ENCODE measurements around the gene OR2J2. TPM values are rescaled to one million over a fixed set of nuclear protein-coding genes. Genes with fewer than 3 reads are reported as not detected.
"Not testable (repeated sequence)": the region's sequence is repeated elsewhere in the genome, so short reads cannot be mapped to it uniquely, and the experiment has no call there.

OR2J2 gene
- total RNA-seq, 1 donor from 2014 or later: not detected

DNA sequence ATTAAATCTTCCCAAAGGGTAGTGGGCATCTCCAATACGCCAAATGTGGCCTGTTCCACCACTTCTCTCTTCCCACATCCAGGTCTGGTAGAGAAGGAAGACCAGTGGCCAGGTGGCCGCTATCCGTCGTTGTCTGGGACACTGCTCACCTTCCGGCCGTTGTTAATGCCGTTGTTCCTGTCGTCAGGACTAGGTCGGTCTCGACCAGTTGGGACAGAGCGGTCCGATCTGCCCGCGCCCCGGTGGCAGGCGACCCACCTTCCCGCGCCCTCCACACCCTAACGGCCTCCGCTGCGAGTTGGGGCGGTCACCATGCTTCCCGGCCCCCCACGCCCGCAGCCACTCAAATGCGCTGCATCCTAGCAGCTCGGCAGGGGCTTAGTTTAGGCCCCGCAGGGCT is 5.1 kb upstream of the OR2J2 start:
- H3K4me1 Mint-ChIP-seq (ENCODE audit: unreplicated experiment); DNase-seq (ENCODE audit: low spot score); H3K36me3 Mint-ChIP-seq (ENCODE audit: low read depth, unreplicated experiment); H3K4me3 Mint-ChIP-seq (ENCODE audit: unreplicated experiment); H3K9me3 Mint-ChIP-seq (ENCODE audit: unreplicated experiment); H3K27me3 Mint-ChIP-seq (ENCODE audit: unreplicated experiment); H3K27ac Mint-ChIP-seq (ENCODE audit: unreplicated experiment): not testable (repeated sequence)

DNA sequence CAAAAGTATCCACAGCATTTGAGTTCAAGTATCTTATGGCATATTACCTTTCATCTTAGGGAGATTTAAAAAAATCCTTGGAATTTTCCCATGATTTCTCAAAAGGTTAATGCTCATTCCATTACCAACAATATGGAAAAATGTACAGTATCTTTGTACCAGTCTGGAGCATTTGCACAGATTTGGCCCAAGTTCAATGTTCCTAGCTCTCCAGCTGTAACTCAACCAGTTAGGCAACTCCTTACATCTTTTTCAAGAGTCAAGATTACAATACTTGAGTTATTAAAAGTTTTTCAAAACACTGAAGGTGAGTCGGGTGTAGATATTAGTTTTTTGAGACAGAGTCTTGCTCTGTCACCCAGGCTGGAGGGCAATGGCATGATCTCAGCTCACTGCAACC is 1.0 kb downstream of the OR2J2 start:
- Mint-ChIP-seq H3K4me3 (ENCODE audit: unreplicated experiment) (no peak overlapping the region), H3K36me3 (ENCODE audit: low read depth, unreplicated experiment) (no peaks in the 10 kb centered on the region), H3K27ac (ENCODE audit: unreplicated experiment) (no peak overlapping the region), H3K9me3 (ENCODE audit: unreplicated experiment) (no peaks in the 10 kb centered on the region), H3K27me3 (ENCODE audit: unreplicated experiment) (no peaks in the 10 kb centered on the region), H3K4me1 (ENCODE audit: unreplicated experiment) (no peaks in the 10 kb centered on the region)
- TF ChIP-seq, protein P1, sequence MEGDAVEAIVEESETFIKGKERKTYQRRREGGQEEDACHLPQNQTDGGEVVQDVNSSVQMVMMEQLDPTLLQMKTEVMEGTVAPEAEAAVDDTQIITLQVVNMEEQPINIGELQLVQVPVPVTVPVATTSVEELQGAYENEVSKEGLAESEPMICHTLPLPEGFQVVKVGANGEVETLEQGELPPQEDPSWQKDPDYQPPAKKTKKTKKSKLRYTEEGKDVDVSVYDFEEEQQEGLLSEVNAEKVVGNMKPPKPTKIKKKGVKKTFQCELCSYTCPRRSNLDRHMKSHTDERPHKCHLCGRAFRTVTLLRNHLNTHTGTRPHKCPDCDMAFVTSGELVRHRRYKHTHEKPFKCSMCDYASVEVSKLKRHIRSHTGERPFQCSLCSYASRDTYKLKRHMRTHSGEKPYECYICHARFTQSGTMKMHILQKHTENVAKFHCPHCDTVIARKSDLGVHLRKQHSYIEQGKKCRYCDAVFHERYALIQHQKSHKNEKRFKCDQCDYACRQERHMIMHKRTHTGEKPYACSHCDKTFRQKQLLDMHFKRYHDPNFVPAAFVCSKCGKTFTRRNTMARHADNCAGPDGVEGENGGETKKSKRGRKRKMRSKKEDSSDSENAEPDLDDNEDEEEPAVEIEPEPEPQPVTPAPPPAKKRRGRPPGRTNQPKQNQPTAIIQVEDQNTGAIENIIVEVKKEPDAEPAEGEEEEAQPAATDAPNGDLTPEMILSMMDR (IDR thresholded peaks at IDR 0.05; ENCODE audit: unreplicated experiment): no peak
- DNase-seq (ENCODE audit: low spot score): no peak

DNA sequence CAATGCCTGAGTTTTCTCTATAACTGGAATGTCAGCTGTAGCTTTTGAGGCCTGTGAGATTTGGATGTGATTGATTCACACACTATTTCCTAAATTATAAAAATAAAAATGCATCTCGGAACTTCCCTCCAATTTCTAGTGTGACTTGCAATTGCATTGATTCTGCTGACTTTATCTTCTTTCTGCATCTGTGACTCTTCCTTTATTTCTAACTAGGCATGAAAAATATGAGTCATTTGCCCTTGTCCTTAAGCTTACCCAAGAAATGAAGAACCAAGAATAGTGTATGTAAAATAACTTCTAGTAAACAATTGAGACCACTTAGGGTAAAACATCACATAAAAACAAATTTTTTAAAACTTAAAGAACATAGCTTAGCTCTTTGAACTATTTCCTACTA is 12.9 kb downstream of the OR2J2 start:
- H3K27ac Mint-ChIP-seq (ENCODE audit: unreplicated experiment): no peak overlapping the region

DNA sequence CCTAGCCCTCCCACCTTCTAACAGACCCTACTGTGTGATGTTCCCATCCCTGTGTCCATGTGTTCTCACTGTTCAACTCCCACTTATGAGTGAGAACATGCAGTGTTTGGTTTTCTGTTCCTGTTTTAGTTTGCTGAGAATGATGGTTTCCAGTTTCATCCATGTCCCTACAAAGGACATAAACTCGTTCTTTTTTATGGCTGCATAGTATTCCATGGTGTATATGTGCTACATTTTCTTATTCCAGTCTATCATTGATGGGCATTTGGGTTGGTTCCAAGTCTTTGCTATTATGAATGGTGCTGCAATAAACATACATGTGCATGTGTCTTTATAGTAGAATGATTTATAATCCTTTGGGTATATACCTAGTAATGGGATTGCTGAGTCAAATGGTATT is 18.0 kb downstream of the OR2J2 start:
- not testable (repeated sequence) for H3K4me1 Mint-ChIP-seq (ENCODE audit: unreplicated experiment); H3K36me3 Mint-ChIP-seq (ENCODE audit: low read depth, unreplicated experiment); H3K27me3 Mint-ChIP-seq (ENCODE audit: unreplicated experiment); H3K9me3 Mint-ChIP-seq (ENCODE audit: unreplicated experiment); DNase-seq (ENCODE audit: low spot score); H3K4me3 Mint-ChIP-seq (ENCODE audit: unreplicated experiment); H3K27ac Mint-ChIP-seq (ENCODE audit: unreplicated experiment)

More for the DNA sequence above, 12.9 kb downstream of the OR2J2 start:
- DNase-seq (ENCODE audit: low spot score): no peak
- Mint-ChIP-seq H3K27me3 (ENCODE audit: unreplicated experiment) (no peaks in the 10 kb centered on the region), H3K4me1 (ENCODE audit: unreplicated experiment) (no peaks in the 10 kb centered on the region), H3K36me3 (ENCODE audit: low read depth, unreplicated experiment) (no peaks in the 10 kb centered on the region), H3K4me3 (ENCODE audit: unreplicated experiment) (no peak overlapping the region), H3K9me3 (ENCODE audit: unreplicated experiment) (no peaks in the 10 kb centered on the region)
- TF ChIP-seq, protein P1 (IDR thresholded peaks at IDR 0.05; ENCODE audit: unreplicated experiment): no peak

DNA sequence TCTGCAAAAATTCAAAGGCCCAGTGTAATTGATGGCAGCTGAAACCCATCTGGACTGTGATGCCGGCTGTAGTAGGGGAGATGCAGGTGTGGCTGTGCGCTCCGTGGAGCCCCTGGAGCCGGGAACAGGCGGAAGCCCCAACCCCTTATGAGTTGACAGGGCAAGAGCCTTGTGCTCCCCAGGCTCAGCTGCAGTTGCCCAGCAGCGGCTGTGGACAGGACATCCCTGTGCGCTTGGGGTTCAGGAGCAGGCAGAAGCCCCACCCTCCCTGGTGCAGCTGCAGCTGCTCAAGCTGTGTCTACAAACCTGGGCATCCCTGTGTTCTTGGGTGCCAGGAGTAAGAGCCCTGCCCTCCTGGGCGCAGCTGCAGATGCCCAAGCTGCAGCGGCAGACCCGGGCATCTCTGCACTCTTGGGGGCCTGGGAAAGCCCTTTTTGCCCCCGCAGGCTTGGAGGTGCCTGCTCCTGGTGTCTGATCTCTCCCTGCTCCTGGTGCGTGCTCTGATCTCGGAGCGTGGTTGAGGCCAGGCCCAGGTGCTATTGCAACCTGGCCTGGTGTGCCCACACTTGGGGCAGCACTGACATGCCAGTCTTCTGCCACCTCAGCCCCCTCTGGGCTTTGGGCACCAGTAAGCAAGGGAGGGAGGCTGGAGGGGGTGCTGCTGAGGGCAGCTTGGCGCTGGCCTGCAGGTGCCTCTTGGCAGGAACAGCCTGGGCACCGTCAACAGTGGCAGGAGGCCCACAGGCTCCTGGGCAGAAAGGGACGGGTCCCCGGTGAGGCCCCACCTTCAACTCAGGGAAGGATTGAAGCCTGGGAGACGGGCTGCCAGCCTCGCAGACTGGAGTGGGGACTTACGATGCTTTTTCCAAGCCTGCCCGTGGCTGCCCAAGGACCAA is 30.3 kb downstream of the OR2J2 start:
- no peak overlapping the region for H3K27ac Mint-ChIP-seq (ENCODE audit: unreplicated experiment)
- peaks cover 8% of the 10 kb centered on the region for H3K9me3 Mint-ChIP-seq (ENCODE audit: unreplicated experiment)
- DNase-seq (ENCODE audit: low spot score): no peak
- no peak overlapping the region for H3K4me3 Mint-ChIP-seq (ENCODE audit: unreplicated experiment)
- H3K27me3 Mint-ChIP-seq (ENCODE audit: unreplicated experiment): no peaks in the 10 kb centered on the region
- TF ChIP-seq, protein P1 (IDR thresholded peaks at IDR 0.05; ENCODE audit: unreplicated experiment): no peak
- H3K36me3 Mint-ChIP-seq (ENCODE audit: low read depth, unreplicated experiment): no peaks in the 10 kb centered on the region
- no peaks in the 10 kb centered on the region for H3K4me1 Mint-ChIP-seq (ENCODE audit: unreplicated experiment)

DNA sequence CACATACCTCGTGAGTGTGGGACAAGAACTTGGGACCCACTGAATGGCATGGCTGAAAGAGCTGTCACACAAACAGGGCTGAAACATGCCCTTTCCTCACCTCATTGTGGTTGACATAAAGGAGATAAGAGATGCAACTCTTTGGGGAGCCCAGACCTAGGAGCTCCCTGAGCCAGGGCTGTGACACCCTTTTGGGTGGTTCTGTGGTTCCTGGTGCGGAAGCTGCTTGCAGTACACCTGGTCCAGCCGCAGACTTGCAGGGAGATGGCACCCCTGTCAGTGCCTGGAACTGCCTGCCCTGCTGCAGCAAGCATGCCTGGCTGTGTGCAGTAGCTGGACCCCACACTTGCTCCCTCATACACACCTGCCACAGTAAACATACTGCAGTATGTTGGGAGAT is 31.3 kb downstream of the OR2J2 start:
- Mint-ChIP-seq H3K27me3 (ENCODE audit: unreplicated experiment) (no peaks in the 10 kb centered on the region), H3K9me3 (ENCODE audit: unreplicated experiment) (peaks cover 8% of the 10 kb centered on the region)

More for the DNA sequence above, 31.3 kb downstream of the OR2J2 start:
- Mint-ChIP-seq H3K4me1 (ENCODE audit: unreplicated experiment) (no peaks in the 10 kb centered on the region), H3K36me3 (ENCODE audit: low read depth, unreplicated experiment) (no peaks in the 10 kb centered on the region), H3K27ac (ENCODE audit: unreplicated experiment) (no peak overlapping the region), H3K4me3 (ENCODE audit: unreplicated experiment) (no peak overlapping the region)
- TF ChIP-seq, protein P1 (IDR thresholded peaks at IDR 0.05; ENCODE audit: unreplicated experiment): no peak
- no peak for DNase-seq (ENCODE audit: low spot score)

All from endothelial cell (in vitro differentiated cells).